Urinary bladder (tissue), 4 donors: ENCODE data around the gene XAGE1A. TPM values are rescaled to one million over a fixed set of nuclear protein-coding genes. Genes with fewer than 3 reads are reported as not detected.
"Not testable (repeated sequence)": the region's sequence is repeated elsewhere in the genome, so short reads cannot be mapped to it uniquely, and the experiment has no call there.

ENCODE experiments used
- DNase-seq: peaks from one replicate; pipeline ENCODE4 v3.0.0-alpha.2; 2015; ENCODE audit errors: extremely low spot score
- H3K27ac ChIP-seq: one replicate; pipeline ENCODE4 v1.5.1; 2013; ENCODE audit warnings: low read depth, mild to moderate bottlenecking, moderate library complexity
- H3K36me3 ChIP-seq: one replicate; pipeline ENCODE4 v1.6.1; 2013; ENCODE audit warnings: mild to moderate bottlenecking, moderate library complexity; ENCODE audit not compliant: insufficient read depth
- H3K4me1 ChIP-seq: one replicate; pipeline ENCODE4 v1.6.1; 2013; ENCODE audit warnings: mild to moderate bottlenecking, moderate library complexity; ENCODE audit not compliant: insufficient read depth
- H3K4me3 ChIP-seq: one replicate; pipeline ENCODE4 v1.5.1; 2013; ENCODE audit warnings: low read depth, low read length
- WGBS: extraction: QIAGEN DNeasy Blood & Tissue Kit; methylation state at CpG from one replicate; pipeline ENCODE4 v1.1.7; 2013; 5-methylcytosine and 5-hydroxymethylcytosine counted together
- polyA plus RNA-seq: library from polyadenylated mRNA; stranded (reverse); fragments of 200-250 nt; gene quantifications from one replicate; pipeline ENCODE4 v1.2.3, GENCODE V29; 2013
- small RNA-seq: library from RNA; depleted of rRNA; stranded (forward); fragments of <200 nt; gene quantifications from one replicate; pipeline ENCODE3, GENCODE V24; 2014
- total RNA-seq: library from RNA; depleted of rRNA; stranded (reverse); fragments of >200 nt; gene quantifications from one replicate; pipeline ENCODE4 v1.2.3, GENCODE V29; 2014
- donor health status: healthy with polysubstance abuse.
- donor health status: healthy.

XAGE1A gene
- total and polyA plus RNA-seq, 2 donors: not detected

DNA sequence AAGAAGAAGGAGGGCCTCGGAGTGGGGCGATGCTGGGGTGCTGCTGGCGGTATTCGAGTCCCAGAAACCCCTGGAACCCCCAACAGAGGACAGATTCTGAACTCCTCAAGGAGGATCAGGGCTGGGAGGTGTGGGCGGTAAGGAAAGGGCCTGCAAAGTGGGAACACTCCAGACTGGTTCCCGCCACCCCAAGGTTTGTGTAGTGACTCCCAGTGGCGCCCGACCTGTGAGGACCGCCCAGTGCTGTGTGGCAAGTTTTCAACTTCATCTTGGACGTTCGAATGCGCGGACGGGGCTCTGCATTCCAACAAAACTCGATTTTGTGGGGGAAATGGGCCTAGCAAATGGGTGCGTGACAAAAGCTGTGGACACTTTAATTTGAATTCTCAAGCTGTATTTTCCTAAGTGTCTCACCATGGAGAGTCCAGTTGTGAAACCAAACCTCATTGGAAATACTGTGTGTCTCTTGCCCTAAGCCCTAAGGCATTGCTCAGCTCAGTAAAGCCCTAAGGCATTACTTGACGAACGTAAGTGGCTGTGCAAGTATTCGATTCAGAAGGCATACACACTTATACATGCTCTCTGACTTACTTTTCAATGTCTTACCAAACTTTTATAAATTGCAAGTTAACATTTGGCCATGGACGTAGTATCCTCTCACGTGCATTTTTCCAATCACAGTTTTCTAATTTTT lies 48.7 kb downstream of the XAGE1A start:
- Histone ChIP-seq H3K4me1 (no peaks in the 10 kb centered on the region), H3K4me3 (no peak overlapping the region)
- 95% methylated on average over 21 of the region's 21 CpGs for WGBS

DNA sequence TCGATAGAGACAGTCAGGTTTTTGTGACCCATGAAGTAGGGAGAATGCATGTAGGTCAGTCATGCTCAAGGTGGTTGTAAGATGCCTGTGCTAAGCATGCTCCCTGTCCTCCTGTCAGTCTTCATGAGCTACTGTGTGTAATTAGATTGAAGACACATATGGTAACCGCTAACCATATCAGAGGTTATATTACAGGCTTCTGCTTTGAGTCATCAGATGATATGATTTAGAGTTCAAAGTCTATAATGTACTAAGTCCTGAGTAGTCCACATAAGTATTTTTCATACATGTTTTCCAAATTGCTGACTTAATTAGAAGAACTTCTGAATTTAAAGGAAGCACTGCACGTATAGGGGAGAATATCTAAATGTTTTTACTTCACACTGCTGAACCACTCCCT lies 53.2 kb downstream of the XAGE1A start:
- H3K4me3 ChIP-seq, H3K27ac ChIP-seq, DNase-seq, H3K4me1 ChIP-seq, H3K36me3 ChIP-seq: not testable (repeated sequence)
- WGBS: 77% methylated on average over 3 of the region's 3 CpGs

More for the DNA sequence above, 48.7 kb downstream of the XAGE1A start:
- Histone ChIP-seq H3K27ac (no peak overlapping the region), H3K36me3 (no peaks in the 10 kb centered on the region)
- DNase-seq: no peak

Small RNAs within 50 kb of the gene (small RNA-seq; reads per million reads assigned to genes)
- gene BX510359.8 (not detected), gene RBM22P7 (not detected)

Other genes starting within 250 kb of the XAGE1A start
- gene XAGE2, start 126.8 kb upstream of the XAGE1A start, total RNA-seq: not detected
- not detected for gene XAGE2, start 126.8 kb upstream of the XAGE1A start, polyA plus RNA-seq
- not detected for gene XAGE1B, start 21.3 kb downstream of the XAGE1A start, total RNA-seq
- not detected for gene XAGE1B, start 21.3 kb downstream of the XAGE1A start, polyA plus RNA-seq
- gene SSX7, start 159.1 kb downstream of the XAGE1A start, total RNA-seq: not detected
- gene SSX7, start 159.1 kb downstream of the XAGE1A start, polyA plus RNA-seq: not detected
- not detected for gene SSX2, start 211.4 kb downstream of the XAGE1A start, total RNA-seq
- gene SSX2, start 211.4 kb downstream of the XAGE1A start, polyA plus RNA-seq: not detected